Activated T-helper 1 cell treated with anti-CD3 and anti-CD28 coated beads, Interleukin-2, amount 50 U/mL, for 16 hours (primary cell): ENCODE measurements around the gene TTC24.
"Not testable (repeated sequence)": the region's sequence is repeated elsewhere in the genome, so short reads cannot be mapped to it uniquely, and the experiment has no call there.

Experiments
- DNase-seq, 2 donors: peaks; one replicate each; pipeline ENCODE4 v3.0.0-alpha.2; 2020; ENCODE audit warnings: low read depth in 1 of 2, low spot score in 1 of 2

The TTC24 gene

DNA sequence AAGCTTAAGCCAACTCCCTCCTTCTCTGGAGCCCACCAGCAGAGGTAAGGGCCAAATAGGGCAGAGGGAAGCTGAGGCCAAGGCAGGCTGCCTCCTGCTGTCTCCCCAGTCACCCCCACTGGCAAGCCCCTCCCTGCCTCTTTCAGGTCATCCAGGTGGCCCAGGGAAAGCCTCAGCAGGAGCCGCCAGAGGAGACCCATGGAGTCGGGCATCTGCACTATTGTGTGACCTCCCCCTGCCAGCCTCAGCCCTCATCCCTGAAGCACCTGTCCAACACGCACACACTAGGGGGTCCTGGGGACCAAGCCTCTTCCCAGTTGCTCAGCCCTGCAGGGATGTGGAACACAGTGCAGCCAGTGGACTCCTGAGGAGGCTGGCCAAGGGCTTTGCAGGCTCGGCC is 6.8 kb downstream of the TTC24 start:
- DNase-seq = no peak

DNA sequence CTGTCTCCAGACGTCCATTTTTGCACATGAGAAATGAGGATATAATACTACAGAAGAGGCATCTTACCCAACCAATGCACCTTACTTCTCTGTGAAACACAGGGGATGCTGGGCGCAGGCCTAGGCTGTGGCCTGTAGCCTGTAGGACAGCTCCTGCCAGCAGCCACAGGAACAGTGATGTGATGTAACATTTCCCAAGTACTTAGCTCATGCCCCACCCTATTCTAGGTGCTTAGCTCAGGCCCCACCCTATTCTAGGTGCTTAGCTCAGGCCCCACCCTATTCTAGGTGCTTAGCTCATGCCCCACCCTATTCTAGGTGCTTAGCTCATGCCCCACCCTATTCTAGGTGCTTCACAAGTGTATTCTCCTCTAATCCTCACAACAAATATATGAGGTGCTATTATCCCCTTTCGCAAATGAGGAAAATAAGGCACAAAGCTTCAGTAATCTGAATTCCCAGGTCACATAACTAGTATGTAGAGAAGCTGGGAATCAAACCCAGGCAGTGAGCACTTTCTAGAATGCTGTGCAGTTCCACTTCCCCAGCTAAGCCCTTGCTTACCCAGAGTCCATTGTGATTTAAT is 7.5 kb downstream of the TTC24 start:
- no peak for DNase-seq

- DNase-seq = not testable (repeated sequence)
Observed at GRCh38 chr1:156587927-156588326, 8.4 kb downstream of the TTC24 start.

DNA sequence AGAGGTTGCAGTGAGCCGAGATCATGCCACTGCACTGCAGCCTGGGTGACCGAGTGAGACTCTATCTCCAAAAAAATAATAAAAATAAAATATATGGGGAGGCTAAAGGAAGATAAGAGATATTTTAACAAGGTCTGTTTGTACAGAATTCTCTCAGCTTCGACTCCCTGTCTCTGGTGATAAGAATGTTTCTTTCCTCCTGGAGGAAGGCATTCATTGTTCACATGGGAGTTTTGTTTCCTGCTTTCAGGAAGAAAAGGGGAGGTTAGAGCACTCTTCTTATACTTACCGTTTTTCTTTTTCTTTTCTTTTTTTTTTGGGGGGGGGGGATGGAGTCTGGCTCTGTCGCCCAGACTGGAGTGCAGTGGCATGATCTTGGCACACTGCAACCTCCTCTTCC is 10.0 kb downstream of the TTC24 start:
- DNase-seq = no peak

GRCh38 chr1:156590326-156591180 is 11.0 kb downstream of the TTC24 start:
- DNase-seq = no peak

DNA sequence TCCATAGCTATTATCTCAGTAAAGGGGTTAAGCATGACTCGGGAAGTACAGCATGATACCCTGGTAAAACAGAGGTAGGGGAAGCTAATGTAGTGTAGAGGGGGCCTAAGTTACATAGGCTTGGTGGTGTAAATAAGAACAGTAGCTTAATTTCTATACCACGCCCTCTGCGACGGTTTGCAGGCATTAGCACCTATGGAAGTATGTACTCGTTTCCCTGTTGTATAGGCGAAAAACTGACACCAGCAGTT is 11.6 kb downstream of the TTC24 start:
- DNase-seq = no peak

- peak; percentile 33 to 55 for DNase-seq
Observed at GRCh38 chr1:156591432-156592157, 12.1 kb downstream of the TTC24 start, which contains the start of gene NAXE. Gene NAXE, plus strand, starts transcription at chr1:156591776. Its CDS starts 29 bp downstream, at chr1:156591805.

DNA sequence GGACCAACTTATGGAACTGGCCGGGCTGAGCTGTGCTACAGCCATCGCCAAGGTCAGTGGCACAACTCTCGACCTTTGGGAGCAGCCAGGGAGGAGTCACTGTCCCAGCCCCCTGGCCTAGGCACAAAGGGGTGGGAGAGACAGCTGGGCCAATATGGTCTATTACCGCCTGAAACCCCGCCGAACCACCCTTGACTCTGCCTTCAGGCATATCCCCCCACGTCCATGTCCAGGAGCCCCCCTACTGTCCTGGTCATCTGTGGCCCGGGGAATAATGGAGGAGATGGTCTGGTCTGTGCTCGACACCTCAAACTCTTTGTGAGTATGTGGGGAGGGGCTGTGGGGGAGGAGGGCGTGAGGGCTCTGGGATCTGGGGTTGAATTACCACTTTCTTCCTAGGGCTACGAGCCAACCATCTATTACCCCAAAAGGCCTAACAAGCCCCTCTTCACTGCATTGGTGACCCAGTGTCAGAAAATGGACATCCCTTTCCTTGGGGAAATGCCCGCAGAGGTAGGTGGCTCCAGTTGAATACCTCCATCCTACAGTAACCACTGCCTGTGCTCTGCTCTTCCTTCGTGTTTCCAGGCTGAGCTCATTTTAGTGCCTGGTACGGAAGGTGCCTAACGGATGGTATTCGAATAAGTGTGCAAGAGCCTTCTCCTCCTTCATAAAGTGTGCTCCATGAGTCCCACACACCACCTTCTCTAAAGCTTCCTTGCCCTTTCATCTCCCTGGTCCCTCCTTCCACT is 12.8 kb downstream of the TTC24 start:
- DNase-seq = no peak

DNA sequence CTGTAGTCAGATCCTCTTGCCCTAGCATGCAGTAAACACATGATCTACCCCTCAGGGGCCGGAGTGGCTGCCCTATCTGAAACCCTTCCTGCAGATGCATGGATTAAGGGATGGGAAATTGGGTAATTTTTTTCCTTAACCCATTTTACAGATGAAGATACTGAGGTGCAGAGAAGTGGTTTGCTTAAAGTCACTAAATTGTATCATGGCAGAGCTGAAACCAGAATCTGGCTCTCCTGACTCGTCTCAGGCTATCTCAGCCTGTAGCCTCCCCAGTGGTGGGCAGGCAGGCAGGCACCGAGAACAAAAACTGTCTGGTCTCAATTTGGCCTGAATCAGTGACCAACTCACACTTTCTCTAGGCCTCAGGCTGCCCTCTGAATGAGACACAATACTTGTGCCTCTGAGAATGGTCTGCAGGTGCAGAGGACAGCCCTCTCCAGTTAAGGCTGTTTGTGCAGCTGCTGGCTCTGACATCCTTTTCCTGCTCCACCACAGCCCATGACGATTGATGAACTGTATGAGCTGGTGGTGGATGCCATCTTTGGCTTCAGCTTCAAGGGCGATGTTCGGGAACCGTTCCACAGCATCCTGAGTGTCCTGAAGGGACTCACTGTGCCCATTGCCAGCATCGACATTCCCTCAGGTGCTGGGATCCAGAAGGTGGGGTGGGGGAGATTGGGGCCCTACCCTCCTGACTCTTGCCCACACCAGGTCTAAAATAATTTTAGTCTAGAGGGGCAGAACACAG is 13.6 kb downstream of the TTC24 start:
- no peak for DNase-seq

DNA sequence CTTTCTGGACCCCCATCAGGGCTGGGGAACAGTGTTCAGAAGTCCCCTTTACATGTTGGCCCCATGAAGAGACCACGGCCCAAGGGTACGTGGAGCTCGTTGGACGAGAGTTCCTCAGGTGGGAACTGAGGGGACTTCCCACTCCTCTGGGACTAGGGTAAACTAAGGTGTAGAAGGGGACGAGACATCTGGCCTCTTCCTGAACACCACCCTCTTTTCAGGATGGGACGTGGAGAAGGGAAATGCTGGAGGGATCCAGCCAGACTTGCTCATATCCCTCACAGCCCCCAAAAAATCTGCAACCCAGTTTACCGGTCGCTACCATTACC is 14.1 kb downstream of the TTC24 start:
- no peak for DNase-seq

DNA sequence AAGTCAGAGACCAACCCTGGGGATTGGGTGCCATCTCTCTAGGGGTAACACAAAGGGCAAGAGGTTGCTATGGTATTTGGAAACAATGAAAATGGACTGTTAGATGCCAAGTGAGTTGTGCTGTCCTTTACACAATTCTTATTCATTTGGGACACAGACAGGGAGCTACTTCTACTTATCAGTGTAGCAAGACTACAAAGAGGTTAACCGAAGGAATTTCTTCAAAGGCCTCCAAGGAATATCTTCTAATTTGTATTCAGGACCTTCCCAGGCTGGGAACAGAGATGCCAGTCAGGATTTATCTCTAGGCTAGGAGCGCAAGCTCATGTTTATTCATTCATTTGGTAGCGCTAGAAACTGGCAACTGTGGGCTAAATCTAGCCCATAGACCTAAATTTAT is 14.7 kb downstream of the TTC24 start:
- no peak for DNase-seq

GRCh38 chr1:156595016-156595415 is 15.5 kb downstream of the TTC24 start:
- DNase-seq = no peak

GRCh38 chr1:156596426-156596825 is 16.9 kb downstream of the TTC24 start:
- DNase-seq = no peak

DNA sequence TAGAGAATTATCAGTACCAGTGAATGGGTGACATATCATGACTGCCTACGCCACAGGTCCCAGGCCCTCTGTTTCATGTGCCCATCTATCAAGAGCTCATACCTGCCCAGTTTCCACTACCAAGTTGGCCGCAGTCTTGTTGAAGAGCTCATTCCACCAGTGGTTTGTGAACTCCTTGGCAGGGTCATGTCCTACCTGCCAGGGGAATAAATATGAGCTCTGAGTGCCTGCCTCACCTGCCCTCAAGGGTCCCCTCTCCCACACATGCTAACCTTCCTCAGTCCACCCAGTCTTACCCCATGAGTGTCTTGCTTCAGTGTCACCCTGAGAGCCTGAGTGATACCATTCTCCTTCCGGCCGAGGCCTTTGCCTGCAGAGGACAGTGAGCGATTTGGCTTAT is 18.6 kb downstream of the TTC24 start:
- DNase-seq = no peak

DNA sequence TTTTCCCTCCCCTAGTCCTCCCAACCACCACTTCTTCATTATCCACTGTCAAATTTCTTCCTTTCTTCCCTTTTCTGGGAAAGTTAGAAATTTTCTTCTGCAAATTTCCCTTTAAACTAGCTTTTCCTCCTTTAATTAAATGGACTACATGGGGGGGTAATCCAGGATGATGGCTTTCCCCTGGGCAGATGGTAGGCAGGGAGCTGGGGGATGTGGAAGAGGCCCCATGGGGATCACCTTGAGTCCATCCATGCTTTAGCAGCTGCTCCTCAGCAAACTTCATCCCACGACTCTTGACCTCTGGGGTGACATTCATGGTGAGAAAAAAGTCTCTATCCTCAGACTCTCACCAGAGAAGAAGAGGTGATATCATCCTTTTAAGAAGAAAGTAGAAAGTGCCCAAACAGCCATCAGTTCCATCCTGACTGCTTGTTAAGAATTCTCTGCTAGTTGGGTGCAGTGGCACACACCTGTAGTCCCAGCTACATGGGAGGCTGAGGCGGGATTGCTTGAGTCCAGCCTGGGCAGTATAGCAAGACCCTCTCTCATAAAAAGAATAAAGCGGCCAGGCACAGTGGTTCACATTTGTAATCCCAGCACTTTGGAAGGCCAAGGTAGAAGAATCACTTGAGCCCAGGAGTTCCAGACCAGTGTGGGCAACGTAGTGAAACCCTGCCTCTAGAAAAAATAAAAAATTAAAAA is 19.4 kb downstream of the TTC24 start:
- DNase-seq = no peak

DNA sequence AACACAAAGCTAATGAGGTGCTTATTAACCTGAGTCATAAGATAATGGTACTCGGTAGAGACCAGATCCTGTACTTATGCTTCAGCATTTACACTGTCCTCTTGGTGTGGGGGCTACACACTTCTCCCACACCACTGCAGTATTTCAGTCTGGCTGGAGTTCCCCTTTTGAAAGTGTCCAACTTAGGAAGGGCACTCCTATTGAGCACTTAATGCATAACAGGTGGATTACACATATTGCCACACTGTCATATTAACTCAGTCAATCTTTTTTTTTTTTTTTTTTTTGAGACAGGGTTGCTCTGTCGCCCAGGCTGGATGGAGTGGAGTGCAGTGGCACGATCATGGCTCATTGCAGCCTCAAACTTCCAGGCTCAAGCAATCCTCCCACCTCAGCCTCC is 20.3 kb downstream of the TTC24 start:
- DNase-seq = no peak

DNA sequence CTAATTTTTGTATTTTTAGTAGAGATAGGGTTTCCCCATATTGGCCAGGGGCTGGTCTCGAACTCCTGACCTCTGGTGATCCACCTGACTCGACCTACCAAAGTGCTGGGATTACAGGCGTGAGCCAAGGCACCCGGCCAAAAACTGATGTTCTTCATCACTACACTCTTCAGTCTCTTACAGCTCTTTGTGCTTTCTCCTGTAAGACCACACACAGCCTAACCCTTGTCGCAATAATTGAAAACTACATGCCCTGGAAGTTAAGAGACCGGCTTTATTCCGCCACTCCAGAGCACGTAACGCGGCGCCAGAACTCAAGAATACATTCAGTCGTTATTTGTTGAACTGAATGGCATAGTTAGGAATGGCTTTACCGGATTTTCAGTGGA is 21.2 kb downstream of the TTC24 start:
- DNase-seq = no peak

DNA sequence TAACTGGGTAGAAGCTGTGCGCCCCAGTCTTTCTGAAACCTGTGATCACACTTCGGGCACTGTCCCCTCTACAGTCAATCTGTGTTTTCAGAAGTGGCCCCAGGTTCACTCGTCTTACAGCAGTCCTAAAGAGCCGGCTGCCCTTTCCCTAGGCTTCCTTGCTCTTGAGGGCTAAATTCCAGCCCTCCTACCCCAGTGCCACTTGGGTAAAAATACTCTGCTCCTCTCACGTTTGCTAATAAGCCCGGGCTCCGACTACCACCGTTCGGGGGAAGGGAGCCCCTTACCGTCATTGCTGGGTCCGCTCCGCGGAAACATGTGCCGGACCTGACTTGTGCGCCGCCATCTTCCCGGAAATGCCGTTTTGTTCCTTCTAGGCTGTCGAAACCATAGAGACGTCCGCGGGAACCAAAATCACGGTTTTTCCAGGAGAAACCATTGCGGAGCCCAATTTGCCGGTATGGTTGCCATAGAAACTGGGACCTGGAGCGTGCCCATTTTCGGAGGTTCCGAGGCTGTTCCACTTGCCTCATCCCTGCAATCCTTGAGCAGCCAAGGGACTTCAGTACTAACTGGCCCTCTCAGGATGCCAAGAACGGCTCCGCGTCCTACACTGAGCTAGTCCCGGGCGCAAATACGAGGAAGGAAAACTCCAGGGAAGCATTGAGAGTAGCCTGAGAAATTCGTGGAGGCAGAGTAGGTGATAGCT is 21.8 kb downstream of the TTC24 start, which contains the start of gene GPATCH4:
Gene GPATCH4, minus strand, starts transcription at position 358 of the 709 bp plus-strand sequence.
- peak; percentile 40 to 66 for DNase-seq

GRCh38 chr1:156601892-156602291 is 22.4 kb downstream of the TTC24 start:
- no peak for DNase-seq

DNA sequence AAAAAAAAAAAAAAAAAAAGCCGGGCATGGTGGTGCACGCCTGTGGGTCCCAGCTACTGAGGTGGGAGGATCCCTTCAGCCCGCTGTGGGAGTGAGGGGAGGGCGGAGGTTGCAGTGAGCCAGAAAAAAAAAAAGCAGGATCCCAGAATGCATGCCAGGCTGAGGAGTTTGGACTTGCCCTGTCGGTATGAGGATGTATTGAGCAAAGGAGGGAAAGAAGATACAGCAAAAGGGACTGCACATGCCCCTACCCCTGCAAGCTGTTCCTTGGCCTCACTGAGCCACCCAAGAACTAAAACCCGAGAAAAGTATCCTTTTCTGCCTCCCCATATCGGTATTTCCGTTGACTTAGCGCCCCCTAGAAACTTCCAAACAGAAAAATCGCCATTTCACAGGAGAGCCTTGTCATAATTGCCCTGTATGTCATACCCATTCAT is 23.1 kb downstream of the TTC24 start:
- no peak for DNase-seq
